ENCODE measurements around the gene SCN1B. TPM values are rescaled to one million over a fixed set of nuclear protein-coding genes. Genes with fewer than 3 reads are reported as not detected.

The SCN1B gene
- total RNA-seq, 3 donors from 2014 or later (not counting 1 experiment from before 2014, with no cell fraction given): 0.94 to 1.5 (median 1.1) TPM

DNA sequence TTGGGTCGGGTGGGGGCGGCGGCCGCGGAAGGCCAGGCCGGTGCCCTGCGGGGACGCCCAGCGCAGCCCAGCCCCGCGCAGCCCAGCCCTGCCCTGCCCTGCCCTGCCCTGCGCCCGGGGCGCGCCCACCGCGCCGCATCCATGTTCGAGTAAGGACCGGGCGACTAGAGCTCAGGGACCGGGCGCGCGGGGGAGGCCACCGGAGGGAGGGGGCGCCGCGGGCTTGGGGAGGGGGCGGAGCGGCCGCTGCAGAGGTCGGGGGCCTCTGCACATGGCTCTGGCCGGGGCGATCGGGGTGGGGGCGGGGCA is 30.0 kb upstream of the SCN1B start:
- intact Hi-C loops (cut with micrococcal nuclease): no loop called here
- H3K27ac Mint-ChIP-seq: peak overlapping the region; percentile 83 to 93
- Histone ChIP-seq H3K4me1 (ENCODE audit: control insufficient read depth, insufficient read depth, low read length) (peaks cover 80% of the 10 kb centered on the region), H3K27me3 (ENCODE audit: control insufficient read depth, insufficient read depth, low read length) (no peaks in the 10 kb centered on the region), H3K36me3 (ENCODE audit: control insufficient read depth, insufficient read depth, low read length) (peaks cover 2% of the 10 kb centered on the region), H3K4me3 (ENCODE audit: low read length) (peak overlapping the region; percentile 46), H3K9me3 (ENCODE audit: control insufficient read depth, insufficient read depth, low read length) (no peaks in the 10 kb centered on the region), H3K27ac (ENCODE audit: low read length) (no peak overlapping the region)
- no peaks in the 10 kb centered on the region for H3K9me3 Mint-ChIP-seq
- no peaks in the 10 kb centered on the region for H3K36me3 Mint-ChIP-seq
- no peak overlapping the region for H3K4me3 Mint-ChIP-seq
- no peaks in the 10 kb centered on the region for H3K27me3 Mint-ChIP-seq (ENCODE audit: low read depth in 2 of 2)
- ATAC-seq: no peak
- H3K4me1 Mint-ChIP-seq: peaks cover 49 to 67% of the 10 kb centered on the region in 2 donors
- TF ChIP-seq, protein P1, sequence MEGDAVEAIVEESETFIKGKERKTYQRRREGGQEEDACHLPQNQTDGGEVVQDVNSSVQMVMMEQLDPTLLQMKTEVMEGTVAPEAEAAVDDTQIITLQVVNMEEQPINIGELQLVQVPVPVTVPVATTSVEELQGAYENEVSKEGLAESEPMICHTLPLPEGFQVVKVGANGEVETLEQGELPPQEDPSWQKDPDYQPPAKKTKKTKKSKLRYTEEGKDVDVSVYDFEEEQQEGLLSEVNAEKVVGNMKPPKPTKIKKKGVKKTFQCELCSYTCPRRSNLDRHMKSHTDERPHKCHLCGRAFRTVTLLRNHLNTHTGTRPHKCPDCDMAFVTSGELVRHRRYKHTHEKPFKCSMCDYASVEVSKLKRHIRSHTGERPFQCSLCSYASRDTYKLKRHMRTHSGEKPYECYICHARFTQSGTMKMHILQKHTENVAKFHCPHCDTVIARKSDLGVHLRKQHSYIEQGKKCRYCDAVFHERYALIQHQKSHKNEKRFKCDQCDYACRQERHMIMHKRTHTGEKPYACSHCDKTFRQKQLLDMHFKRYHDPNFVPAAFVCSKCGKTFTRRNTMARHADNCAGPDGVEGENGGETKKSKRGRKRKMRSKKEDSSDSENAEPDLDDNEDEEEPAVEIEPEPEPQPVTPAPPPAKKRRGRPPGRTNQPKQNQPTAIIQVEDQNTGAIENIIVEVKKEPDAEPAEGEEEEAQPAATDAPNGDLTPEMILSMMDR (IDR thresholded peaks at IDR 0.05): no peak
- DNase-seq: no peak
- under 1% methylated on average over 37 of the region's 37 CpGs for WGBS (ENCODE audit: insufficient coverage)

DNA sequence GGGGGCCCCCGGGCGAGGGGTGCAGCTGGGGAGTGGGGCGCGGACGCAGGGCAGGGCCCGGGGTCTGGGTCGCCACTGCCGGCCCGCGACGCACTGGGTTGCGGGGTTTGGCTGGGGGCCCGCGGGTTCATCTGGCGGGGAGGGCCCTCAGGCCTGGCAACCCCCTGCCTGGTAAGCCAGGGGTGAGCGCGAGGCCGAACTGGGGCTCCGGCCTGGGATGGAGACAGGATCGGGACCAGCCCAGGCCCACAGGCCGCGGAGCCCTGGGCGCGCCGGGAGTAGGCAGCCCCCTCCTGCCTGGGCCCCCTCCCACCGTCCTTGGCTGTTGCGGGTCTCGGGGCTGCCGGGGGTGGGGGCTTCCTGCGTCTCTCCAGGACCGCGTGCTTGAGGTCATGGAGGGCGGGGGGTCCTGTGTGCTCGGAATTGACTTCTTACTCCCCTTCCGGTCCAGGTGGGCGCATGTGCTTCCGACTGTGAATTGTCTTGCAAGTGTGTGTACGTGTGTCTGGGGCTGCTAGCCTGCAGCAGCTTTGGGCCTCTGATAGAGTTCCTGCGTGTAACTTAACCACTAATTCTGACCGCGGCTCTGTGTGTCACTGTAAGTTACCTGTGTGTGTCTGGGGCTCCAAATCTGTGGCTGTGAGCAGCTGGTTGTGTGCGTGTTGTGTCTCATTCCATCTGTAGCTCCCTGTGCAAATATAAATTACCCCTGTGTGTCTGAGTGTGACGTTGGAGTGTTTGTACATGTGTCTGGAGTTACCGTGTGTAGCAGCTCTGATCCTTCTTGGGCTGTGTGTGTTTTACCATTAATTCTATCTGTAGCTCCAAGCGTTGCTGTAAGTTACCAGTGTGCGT is 29.4 kb upstream of the SCN1B start:
- ATAC-seq: peak; percentile 33 to 58 (median 48)

DNA sequence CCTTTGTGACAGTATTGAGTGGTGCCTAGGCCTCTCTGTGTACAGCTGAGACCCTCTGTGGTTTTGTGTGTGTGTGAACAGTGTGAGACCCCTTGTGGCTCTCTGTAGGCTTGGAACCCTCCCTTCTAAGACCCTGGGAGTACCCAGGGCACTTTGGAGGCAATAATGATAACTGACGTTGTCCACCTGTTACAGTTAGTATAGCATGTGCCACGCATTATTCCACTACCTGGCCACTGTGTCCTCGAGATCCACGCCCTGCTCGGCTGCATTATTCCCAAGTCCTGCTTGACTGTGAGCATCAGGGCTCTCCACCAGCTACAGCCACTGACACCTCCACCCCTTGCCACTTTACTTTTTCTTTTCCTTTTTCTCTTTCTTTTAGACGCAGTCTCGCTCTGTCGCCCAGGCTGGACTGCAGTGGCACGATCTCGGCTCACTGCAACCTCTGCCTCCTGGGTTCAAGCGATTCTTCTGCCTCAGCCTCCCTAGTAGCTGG is 28.2 kb upstream of the SCN1B start:
- Mint-ChIP-seq H3K27ac (peak overlapping the region; percentile 83 to 93), H3K9me3 (no peaks in the 10 kb centered on the region), H3K27me3 (ENCODE audit: low read depth in 2 of 2) (no peaks in the 10 kb centered on the region), H3K4me3 (peak overlapping the region; percentile 95), H3K36me3 (no peaks in the 10 kb centered on the region), H3K4me1 (peaks cover 46 to 73% of the 10 kb centered on the region in 2 donors)
- DNase-seq (no peak), ATAC-seq (no peak)
- no peak overlapping the region for H3K4me3 ChIP-seq (ENCODE audit: low read length)
- H3K27ac ChIP-seq (ENCODE audit: low read length): no peak overlapping the region
- intact Hi-C loops (cut with micrococcal nuclease): no loop called here
- no peaks in the 10 kb centered on the region for H3K9me3 ChIP-seq (ENCODE audit: control insufficient read depth, insufficient read depth, low read length)
- peaks cover 66% of the 10 kb centered on the region for H3K4me1 ChIP-seq (ENCODE audit: control insufficient read depth, insufficient read depth, low read length)
- no peaks in the 10 kb centered on the region for H3K27me3 ChIP-seq (ENCODE audit: control insufficient read depth, insufficient read depth, low read length)
- WGBS (ENCODE audit: insufficient coverage): 90% methylated on average over 11 of the region's 11 CpGs
- TF ChIP-seq, protein P1 (IDR thresholded peaks at IDR 0.05): no peak
- peaks cover 6% of the 10 kb centered on the region for H3K36me3 ChIP-seq (ENCODE audit: control insufficient read depth, insufficient read depth, low read length)

More for the DNA sequence above, 29.4 kb upstream of the SCN1B start:
- H3K27ac Mint-ChIP-seq: peak overlapping the region; percentile 83 to 93
- peak overlapping the region; percentile 95 for H3K4me3 Mint-ChIP-seq
- no peaks in the 10 kb centered on the region for H3K9me3 ChIP-seq (ENCODE audit: control insufficient read depth, insufficient read depth, low read length)
- intact Hi-C loops (cut with micrococcal nuclease): no loop called here
- H3K36me3 Mint-ChIP-seq: no peaks in the 10 kb centered on the region
- H3K27me3 ChIP-seq (ENCODE audit: control insufficient read depth, insufficient read depth, low read length): no peaks in the 10 kb centered on the region
- peak overlapping the region; percentile 71 for H3K27ac ChIP-seq (ENCODE audit: low read length)
- H3K9me3 Mint-ChIP-seq: no peaks in the 10 kb centered on the region
- H3K36me3 ChIP-seq (ENCODE audit: control insufficient read depth, insufficient read depth, low read length): peaks cover 2% of the 10 kb centered on the region
- peaks cover 78% of the 10 kb centered on the region for H3K4me1 ChIP-seq (ENCODE audit: control insufficient read depth, insufficient read depth, low read length)
- H3K27me3 Mint-ChIP-seq (ENCODE audit: low read depth in 2 of 2): no peaks in the 10 kb centered on the region
- peak; percentile 27 to 84 for DNase-seq
- H3K4me3 ChIP-seq (ENCODE audit: low read length): peak overlapping the region; percentile 46
- 2% methylated on average over 46 of the region's 46 CpGs for WGBS (ENCODE audit: insufficient coverage)
- peaks cover 49 to 67% of the 10 kb centered on the region in 2 donors for H3K4me1 Mint-ChIP-seq
- TF ChIP-seq, protein P1 (IDR thresholded peaks at IDR 0.05): no peak
